CD4-positive, alpha-beta T cell treated with Interleukin-1 beta for 1 hour (primary cell): ENCODE measurements around the gene GADD45B.
"Not testable (repeated sequence)": the region's sequence is repeated elsewhere in the genome, so short reads cannot be mapped to it uniquely, and the experiment has no call there.

Experiments
- DNase-seq, 2 donors: peaks; one replicate each; pipeline ENCODE4 v3.0.0-alpha.2; 2020 to 2022

Gene GADD45B

DNA sequence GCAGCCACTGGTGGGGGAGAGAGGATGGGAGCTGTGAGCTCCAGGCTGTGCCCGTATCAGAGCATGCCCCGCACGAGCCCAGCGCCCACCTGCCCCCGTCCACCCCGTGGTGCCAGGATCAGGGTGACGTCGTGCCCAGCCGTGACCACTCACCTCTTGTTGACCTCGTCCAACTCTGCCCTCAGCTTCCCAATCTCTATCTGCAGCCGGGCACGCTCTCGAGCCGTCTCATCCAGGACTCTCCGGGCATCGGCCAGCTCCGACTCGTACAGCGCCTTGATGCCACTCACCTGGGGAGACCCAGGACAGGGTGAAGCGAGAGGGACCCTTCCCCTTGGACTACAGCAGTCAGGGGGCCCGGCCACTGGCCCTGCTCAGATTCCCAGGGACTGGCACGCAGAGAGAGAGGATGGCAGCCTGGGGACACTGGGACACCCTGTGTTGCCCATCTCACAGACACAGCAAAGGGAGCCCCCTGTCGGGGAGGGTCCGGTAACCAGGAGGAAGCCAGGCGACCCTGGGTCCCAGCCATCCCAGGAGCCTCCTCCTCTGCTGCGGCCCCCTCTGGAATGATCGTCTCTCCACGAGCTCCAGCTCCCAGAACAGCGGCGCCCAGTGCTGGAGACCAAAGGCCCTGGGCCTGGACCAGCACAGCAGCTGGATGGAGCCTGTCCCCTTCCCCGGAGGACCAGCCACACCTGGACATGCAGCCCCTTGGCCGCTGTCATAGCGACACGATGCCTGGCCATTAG is 31.5 kb upstream of the GADD45B start:
- DNase-seq = no peak

GRCh38 chr19:2446381-2446780 is 29.5 kb upstream of the GADD45B start:
- peak; percentile 14 to 35 for DNase-seq

- no peak for DNase-seq
Observed at GRCh38 chr19:2449019-2449418, 26.9 kb upstream of the GADD45B start.

DNA sequence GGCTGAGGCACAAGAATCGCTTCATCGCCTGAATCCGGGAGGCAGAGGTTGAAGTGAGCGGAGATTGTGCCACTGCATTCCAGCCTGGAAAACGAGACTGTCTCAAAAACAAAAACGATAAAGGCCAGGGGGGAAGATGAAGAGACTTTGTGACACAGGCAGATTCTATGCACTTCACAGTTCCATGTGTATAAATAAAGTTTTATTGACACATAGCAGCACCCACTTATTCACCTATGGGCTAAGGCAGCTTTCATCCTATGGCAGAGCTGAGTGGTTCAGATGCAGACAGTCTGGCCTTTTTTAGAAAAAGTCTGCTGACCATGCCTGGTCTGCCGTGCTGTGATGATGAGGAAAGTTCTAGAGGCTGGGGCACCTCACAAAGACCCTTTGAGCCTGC is 24.8 kb upstream of the GADD45B start:
- DNase-seq = no peak

DNA sequence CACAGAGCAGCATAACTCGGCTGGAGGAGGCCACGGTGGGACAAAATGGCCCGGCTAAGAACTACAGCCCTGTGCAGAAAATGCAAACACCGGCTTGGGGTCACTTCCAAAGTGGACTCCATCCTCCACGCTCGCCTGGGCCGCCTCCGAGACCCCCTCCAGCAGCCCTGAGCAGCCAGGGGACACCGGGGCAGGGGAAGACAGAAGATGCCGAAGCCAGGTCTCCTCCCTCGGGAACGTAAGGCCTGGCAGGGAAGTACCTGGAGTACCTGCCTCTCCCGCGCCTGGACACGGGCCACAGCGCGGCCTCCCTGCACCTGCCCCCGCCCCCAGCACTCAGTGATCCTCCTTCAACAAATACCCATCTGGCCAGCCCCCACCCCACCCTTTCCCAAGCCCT is 24.2 kb upstream of the GADD45B start:
- DNase-seq = no peak

DNA sequence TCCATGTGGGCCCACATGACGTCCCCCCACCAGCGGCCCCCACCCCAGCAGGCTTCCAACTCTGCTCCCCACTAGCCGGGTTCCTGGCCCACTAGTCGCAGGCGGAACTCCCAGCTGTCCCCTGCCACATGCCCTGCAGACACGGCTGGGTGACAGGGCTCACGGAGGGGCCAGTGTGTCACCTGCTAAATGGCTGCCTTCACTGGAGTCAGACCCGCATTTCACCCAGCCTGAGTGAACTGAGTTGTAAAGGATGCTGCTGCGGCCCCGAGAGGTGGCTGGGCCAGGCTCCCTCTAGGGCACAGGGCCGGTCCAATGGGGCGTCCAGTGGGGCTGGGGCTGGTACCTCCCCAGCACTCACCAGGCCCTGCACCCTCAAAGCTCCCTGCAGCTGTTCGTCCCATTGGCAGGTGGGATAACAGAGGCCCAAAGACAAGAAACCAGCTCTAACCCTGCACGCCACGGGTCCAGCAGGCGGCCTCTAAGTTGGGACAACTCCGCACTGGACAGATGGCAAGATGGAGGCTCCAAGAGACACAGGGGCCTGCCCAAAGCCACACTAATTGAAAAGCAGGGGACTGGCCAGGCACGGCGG is 22.4 kb upstream of the GADD45B start:
- no peak for DNase-seq

DNA sequence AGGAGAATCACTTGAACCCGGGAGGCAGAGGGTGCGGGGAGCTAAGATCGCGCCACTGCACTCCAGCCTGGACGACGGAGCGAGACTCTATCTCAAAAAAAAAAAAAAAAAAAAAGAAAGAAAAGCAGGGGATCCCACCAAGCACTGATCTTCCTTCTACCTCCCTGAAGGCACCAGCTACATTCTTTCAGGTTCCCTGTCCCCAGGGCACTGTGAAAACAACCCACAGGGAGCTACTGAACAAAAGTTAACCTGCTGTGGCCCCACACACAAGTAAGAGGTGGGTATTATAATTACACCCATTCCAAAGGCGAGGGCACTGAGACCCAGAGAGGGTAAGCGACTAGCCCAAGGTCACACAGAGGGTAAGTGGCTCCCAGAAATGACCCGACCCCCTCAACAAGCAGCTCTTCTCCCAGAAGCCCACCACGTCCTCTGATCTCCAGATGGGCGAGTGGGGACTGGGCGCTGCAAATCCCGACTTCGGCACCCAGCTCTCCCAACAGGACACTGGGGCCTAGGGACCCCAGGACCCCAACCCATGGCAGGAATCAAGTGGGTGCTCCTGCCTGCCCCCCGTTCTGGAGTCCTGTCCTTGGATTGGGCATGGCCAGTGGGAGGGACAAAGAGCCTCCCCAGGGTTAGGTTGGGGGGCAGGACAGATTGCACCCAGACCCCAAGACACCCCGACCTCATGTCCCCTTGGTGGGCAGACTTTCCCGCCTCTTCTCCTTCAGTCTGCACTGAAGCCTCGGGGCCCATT is 21.5 kb upstream of the GADD45B start:
- DNase-seq = no peak

- DNase-seq = no peak
Observed at GRCh38 chr19:2454962-2455850, 20.7 kb upstream of the GADD45B start.

GRCh38 chr19:2455851-2456570 is 19.9 kb upstream of the GADD45B start:
- peak; percentile 59 to 63 for DNase-seq

- no peak for DNase-seq
Observed at GRCh38 chr19:2457394-2458037, 18.4 kb upstream of the GADD45B start.

- DNase-seq = no peak
Observed at GRCh38 chr19:2458054-2458453, 17.9 kb upstream of the GADD45B start.

GRCh38 chr19:2458776-2459175 is 17.2 kb upstream of the GADD45B start:
- DNase-seq = not testable (repeated sequence)

DNA sequence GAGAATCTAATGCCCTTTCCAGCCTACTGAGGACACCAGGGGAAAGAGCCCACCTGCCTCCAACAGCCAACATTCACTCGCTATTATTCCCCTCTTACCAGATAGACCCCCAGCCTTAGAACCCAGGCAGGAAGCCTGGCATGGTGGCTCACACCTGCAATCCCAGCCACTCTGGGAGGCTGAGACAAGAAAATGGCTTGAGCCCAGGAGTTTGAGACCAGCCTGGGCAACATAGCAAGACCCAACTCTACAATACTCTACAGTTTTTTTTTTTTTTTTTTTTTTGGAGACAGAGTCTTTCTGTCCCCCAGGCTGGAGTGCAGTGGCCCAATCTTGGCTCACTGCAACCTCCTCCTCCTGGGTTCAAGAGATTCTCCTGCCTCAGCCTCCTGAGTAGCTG is 15.7 kb upstream of the GADD45B start:
- DNase-seq = no peak

- DNase-seq = peak; percentile 50 to 63
Observed at GRCh38 chr19:2461751-2462634, 13.9 kb upstream of the GADD45B start.

DNA sequence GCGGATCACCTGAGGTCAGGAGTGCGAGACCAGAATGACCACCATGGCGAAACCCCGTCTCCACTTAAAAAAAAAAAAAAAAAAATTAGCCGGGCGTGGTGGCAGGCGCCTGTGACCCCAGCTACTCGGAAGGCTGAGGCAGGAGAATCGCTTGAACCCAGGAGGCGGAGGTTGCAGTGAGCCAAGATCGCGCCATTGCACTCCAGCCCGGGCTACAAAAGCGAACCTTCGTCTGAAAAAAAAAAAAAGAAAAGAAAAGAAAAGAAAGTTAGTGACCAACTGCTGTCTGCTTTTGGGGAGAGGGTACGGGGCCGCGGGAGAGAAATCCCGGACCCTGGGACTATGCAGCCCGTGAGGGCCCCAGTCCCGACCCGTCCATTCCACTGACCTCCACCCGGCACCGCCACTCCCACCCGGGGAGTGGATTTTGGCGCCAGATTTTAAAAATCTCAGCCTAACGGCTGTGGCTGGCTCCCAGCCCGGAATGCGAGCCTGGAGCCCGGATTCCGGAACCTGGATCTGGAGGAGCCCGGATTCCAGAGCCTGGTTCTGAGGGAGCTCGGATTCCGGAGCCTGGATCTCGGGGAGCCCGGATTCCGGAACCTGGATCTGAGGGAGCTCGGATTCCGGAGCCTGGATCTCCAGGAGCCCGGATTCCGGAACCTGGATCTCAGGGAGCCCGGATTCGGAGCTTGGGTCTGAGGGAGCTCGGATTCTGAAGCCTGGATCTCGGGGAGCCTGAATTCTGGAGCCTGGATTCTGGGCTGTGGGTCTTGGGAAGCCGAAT is 13.1 kb upstream of the GADD45B start:
- no peak for DNase-seq

DNA sequence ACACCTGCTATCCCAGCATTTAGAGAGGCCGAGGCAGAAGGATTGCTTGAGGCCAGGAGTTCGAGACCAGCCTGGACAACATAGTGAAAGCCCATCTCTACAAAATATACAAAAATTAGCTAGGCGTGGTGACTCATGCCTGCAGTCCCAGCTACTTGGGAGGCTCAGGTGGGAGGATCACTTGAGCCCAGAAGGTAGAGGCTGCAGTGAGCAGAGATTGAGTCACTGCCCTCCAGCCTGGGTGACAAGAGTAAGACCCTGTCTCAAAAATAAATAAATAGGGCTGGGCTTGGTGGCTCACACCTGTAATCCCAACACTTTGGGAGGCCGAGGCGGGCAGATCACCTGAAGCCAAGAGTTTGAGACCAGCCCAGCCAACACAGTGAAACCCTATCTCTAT is 12.2 kb upstream of the GADD45B start:
- not testable (repeated sequence) for DNase-seq

DNA sequence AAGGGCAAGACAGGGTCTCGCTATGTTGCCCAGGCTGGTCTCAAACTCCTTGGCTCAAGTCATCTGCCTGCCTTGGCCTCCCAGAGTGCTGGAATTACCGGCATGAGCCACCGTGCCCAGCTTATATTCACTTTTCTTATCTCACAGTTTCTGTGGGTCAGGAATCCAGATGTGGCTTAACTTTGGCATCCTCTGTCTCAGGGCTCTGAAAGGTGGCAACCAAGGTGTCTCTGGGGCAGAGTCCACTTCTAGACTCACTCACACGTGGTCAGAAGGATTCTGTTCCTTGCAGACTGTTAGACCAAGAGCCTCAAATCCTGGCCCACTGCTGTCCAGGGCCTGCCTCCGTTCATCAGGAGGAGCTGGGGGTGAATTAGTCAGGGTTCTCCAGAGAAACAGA is 11.5 kb upstream of the GADD45B start:
- no peak for DNase-seq

- DNase-seq = no peak
Observed at GRCh38 chr19:2468596-2468995, 7.3 kb upstream of the GADD45B start.

DNA sequence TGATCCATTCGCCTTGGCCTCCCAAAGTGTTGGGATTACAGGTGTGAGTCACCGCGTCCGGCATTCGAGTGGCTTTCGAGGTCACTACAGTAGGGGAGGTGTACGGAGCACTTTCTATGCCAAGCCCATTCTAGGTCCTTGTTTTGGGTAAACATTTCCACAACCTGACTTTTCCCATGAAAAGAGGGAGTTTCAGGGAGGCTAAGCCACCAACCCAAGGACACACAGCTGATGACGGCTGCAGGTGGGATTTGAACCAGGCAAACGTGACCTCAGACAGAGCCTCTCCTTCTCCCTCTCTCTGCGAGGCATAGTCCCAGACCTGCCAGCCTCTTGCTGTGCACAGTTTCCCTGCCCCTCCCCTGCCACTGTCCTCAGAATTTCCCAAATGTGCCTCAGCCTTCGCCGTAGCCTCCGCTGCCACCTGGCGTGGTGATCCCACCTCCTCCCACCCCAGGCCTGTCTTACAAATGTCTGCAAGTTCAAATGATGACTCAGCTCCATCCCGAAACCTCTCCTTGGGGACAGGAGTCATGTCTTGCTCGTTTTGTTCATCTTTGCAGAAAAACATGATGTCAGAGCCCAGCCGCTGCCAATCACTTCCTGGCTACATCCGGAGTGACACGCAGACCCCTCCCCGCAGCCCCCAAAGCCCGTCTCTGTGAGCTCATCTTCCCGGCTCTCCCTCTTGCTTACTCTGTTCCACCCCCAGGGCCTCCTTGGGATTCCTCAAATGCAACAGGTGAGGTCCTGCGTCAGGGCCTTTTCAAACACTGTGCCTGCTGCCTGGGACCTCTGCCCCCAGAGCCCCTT is 6.6 kb upstream of the GADD45B start:
- DNase-seq = peak in 1 of 2 donors; percentile 19
